Measurements from ENCODE around the gene CAVIN4. TPM values are rescaled to one million over a fixed set of nuclear protein-coding genes. Genes with fewer than 3 reads are reported as not detected.

The CAVIN4 gene
- total RNA-seq, 1 experiment from 2014 or later: 0.95 TPM

DNA sequence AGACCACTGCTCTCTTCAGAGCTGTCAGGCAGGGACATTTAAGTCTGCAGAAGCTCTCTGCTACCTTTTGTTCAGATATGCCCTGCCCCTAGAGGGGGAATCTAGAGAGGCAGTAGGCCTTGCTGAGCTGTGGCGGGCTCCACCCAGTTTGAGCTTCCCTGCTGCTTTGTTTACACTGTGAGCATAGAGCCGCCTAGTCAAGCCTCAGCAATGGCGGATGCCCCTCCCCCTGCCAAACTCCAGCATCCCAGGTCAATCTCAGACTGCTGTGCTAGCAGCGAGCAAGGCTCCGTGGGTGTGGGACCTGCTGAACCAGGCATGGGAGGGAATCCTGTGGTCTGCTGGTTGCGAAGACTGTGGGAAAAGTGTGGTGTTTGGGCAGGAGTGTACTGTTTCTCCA lies 59.9 kb downstream of the CAVIN4 start:
- no peaks in the 10 kb centered on the region for H3K27me3 ChIP-seq (ENCODE audit: low read length)
- BruUV-seq (replicated peaks): no TSS peak
- H3K4me2 ChIP-seq (ENCODE audit: low read length): no peak overlapping the region
- no peak for TF ChIP-seq EZH2 (IDR thresholded peaks at IDR 0.05; ENCODE audit: low read length, unreplicated experiment)
- TF ChIP-seq, protein P1, sequence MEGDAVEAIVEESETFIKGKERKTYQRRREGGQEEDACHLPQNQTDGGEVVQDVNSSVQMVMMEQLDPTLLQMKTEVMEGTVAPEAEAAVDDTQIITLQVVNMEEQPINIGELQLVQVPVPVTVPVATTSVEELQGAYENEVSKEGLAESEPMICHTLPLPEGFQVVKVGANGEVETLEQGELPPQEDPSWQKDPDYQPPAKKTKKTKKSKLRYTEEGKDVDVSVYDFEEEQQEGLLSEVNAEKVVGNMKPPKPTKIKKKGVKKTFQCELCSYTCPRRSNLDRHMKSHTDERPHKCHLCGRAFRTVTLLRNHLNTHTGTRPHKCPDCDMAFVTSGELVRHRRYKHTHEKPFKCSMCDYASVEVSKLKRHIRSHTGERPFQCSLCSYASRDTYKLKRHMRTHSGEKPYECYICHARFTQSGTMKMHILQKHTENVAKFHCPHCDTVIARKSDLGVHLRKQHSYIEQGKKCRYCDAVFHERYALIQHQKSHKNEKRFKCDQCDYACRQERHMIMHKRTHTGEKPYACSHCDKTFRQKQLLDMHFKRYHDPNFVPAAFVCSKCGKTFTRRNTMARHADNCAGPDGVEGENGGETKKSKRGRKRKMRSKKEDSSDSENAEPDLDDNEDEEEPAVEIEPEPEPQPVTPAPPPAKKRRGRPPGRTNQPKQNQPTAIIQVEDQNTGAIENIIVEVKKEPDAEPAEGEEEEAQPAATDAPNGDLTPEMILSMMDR (conservative IDR thresholded peaks at IDR 0.05; ENCODE audit: low read depth, low read length): no peak
- H2AFZ ChIP-seq (ENCODE audit: low read length): no peak overlapping the region
- H3K27ac ChIP-seq (ENCODE audit: low read length): no peak overlapping the region
- intact Hi-C loops (cut with micrococcal nuclease): no loop called here
- H3K36me3 ChIP-seq (ENCODE audit: low read depth, low read length): no peaks in the 10 kb centered on the region
- H3K9ac ChIP-seq (ENCODE audit: low read length): no peak overlapping the region
- CTCF ChIA-PET: interaction anchor here (0.6 kb wide), 1 partner anchor 303 kb away, joined by 3 read pairs; no protein-coding TSS in a partner anchor
- no peak overlapping the region for H3K4me3 ChIP-seq (ENCODE audit: low read length)
- ATAC-seq: no peak
- H4K20me1 ChIP-seq (ENCODE audit: low read length): no peaks in the 10 kb centered on the region
- H3K4me1 ChIP-seq (ENCODE audit: insufficient read depth, low read length): no peaks in the 10 kb centered on the region
- DNase-seq: peak; percentile 23
- POLR2A ChIA-PET (ENCODE audit: unreplicated experiment): no interaction called here
- H3F3A ChIP-seq (ENCODE audit: low read length, unreplicated experiment): no peaks in the 10 kb centered on the region
- no peaks in the 10 kb centered on the region for H3K79me2 ChIP-seq (ENCODE audit: low read length)
- no peaks in the 10 kb centered on the region for H3K9me3 ChIP-seq (ENCODE audit: low read length)
- no peaks in the 10 kb centered on the region for H3K9me2 ChIP-seq (replicated peaks; ENCODE audit: low read length)

Other genes with a start within 250 kb of the CAVIN4 start
- 19.4 and 22.1 TPM in 2 replicates for gene TEX10, start 225.1 kb upstream of the CAVIN4 start, total RNA-seq (2014; rRNA removed)
- gene MSANTD3, start 150.9 kb upstream of the CAVIN4 start, total RNA-seq (2014; rRNA removed): 86.9 and 92.7 TPM in 2 replicates
- not detected in 2 replicates for gene TMEFF1, start 104.9 kb upstream of the CAVIN4 start, total RNA-seq (2014; rRNA removed)